ENCODE data around the gene GLDC.

DNA sequence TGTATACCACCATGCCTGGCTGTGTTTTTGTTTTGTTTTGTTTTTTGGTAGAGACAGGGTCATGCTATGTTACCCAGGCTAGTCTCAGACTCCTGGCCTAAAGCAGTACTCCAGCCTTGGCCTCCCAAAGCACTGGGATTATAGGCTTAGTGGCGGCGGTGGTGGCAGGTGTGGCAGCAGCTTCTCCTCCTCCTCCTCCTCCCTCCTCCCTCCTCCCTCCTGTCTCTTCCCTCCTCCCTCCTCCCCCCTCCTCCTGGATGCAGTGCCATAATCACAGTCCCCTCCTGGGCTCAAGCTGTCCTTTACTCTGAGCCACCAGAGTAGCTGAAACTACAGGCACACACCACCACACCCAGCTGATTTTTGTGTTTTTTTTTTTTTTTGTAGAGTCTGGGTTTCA lies 161.3 kb downstream of the GLDC start:
- TF ChIP-seq EP300 (IDR thresholded peaks at IDR 0.05) (no peak), POLR2A (IDR thresholded peaks at IDR 0.05) (no peak)
- TF ChIP-seq, protein P1, sequence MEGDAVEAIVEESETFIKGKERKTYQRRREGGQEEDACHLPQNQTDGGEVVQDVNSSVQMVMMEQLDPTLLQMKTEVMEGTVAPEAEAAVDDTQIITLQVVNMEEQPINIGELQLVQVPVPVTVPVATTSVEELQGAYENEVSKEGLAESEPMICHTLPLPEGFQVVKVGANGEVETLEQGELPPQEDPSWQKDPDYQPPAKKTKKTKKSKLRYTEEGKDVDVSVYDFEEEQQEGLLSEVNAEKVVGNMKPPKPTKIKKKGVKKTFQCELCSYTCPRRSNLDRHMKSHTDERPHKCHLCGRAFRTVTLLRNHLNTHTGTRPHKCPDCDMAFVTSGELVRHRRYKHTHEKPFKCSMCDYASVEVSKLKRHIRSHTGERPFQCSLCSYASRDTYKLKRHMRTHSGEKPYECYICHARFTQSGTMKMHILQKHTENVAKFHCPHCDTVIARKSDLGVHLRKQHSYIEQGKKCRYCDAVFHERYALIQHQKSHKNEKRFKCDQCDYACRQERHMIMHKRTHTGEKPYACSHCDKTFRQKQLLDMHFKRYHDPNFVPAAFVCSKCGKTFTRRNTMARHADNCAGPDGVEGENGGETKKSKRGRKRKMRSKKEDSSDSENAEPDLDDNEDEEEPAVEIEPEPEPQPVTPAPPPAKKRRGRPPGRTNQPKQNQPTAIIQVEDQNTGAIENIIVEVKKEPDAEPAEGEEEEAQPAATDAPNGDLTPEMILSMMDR (IDR thresholded peaks at IDR 0.05) = no peak

Data from ovary (tissue), 3 donors.